22Rv1 (cell line): Measurements from ENCODE around the gene EIF4E1B.

ENCODE experiments used
- ZFX ChIP-seq: fragments of 450-650 bp; IDR thresholded peaks from 2 replicates; pipeline ENCODE4 v1.6.1; 2017; ENCODE audit warnings: antibody characterized with exemption, borderline replicate concordance
- TF ChIP-seq, protein P1 (sequence below): fragments of 450-650 bp; IDR thresholded peaks from 2 replicates; pipeline ENCODE4 v1.5.1; 2017; ENCODE audit warnings: mild to moderate bottlenecking

DNA sequence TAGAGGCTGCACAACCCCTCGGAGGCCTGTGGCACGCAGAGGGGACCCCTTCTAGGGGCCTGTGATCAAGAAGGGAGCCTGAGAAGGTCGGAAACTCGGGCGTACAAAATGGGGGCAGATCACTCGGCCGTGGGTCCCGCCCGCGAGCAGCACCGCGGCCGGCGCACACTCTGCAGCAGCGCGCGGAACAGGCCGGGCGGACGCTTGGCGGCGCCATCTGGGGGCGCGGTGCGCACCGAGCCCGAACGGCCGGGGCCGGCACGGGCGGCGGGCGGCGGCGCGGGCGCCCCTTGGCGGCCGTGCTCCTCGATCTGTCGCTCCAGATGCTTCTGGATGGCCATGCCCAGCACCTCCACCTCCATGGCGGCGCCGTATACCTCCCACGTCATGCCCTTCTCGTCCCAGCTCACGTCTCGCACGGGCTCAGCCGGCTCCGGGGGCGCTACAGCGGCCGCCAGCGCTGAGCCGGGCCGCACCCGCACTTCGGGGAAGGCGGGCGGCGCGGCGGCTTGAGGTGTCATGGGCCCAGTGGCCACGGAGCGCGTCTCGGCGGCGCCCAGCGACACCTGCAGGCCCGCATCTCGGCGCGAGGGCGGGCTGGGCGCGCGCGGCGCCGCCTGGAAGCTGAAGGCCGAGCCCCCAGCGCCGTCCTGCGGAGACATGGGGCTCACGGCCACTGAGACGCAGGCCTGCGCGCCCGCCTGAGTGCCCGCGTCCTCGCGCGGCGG, 33.6 kb upstream of the EIF4E1B start:
- TF ChIP-seq, protein P1, sequence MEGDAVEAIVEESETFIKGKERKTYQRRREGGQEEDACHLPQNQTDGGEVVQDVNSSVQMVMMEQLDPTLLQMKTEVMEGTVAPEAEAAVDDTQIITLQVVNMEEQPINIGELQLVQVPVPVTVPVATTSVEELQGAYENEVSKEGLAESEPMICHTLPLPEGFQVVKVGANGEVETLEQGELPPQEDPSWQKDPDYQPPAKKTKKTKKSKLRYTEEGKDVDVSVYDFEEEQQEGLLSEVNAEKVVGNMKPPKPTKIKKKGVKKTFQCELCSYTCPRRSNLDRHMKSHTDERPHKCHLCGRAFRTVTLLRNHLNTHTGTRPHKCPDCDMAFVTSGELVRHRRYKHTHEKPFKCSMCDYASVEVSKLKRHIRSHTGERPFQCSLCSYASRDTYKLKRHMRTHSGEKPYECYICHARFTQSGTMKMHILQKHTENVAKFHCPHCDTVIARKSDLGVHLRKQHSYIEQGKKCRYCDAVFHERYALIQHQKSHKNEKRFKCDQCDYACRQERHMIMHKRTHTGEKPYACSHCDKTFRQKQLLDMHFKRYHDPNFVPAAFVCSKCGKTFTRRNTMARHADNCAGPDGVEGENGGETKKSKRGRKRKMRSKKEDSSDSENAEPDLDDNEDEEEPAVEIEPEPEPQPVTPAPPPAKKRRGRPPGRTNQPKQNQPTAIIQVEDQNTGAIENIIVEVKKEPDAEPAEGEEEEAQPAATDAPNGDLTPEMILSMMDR: no peak
- no peak for TF ChIP-seq ZFX
